ENCODE results near the gene DHRS2. TPM values are rescaled to one million over a fixed set of nuclear protein-coding genes. Genes with fewer than 3 reads are reported as not detected.

Gene DHRS2
- total and polyA plus RNA-seq, 11 donors: 0.04 to 0.17 TPM; not detected in 9

DNA sequence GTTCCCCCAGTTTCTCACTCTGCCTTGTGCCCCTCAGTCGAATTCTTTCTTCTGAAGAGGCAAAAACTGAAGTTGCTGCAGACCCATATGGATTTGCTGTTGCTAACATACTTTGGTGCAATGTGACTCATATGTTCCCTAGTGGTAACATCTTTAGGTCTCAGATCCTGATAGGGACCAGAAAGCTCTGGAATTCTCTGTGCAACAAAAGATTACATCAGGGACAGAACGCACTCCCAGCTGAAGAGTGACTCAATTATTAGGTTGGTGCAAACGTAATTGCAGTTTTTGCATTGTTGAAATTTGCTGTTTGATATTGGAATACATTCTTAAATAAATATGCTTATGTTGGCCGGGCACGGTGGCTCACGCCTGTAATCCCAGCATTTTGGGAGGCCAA, 8.2 kb upstream of the DHRS2 start:
- no peaks in the 10 kb centered on the region for H3K36me3 ChIP-seq
- no peak for ATAC-seq
- intact Hi-C loops (cut with DNase I): no loop called here

DNA sequence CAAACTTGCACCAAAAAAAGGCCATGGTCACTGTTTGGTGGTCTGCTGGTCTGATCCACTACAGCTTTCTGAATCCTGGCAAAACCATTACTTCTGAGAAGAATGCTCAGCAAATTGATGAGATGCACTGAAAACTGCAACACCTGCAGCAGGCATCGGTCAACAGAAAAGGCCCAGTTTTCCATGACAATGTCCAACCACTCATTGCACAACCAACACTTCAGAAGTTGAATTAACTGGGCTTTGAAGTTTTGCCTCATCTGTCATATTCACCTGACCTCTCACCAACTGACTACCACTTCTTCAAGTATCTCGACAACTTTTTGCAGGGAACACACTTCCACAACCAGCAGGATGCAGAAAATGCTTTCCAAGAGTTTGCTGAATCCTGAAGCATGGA, 7.0 kb upstream of the DHRS2 start:
- ATAC-seq (no peak), DNase-seq (no peak)
- Histone ChIP-seq H3K9me3 (peaks cover 0 to 18% (median 5%) of the 10 kb centered on the region in 12 donors), H3K27ac (no peak overlapping the region), H3K36me3 (no peaks in the 10 kb centered on the region), H3K4me3 (no peak overlapping the region), H3K27me3 (no peaks in the 10 kb centered on the region), H3K4me1 (peaks cover 0 to 14% (median 6%) of the 10 kb centered on the region in 12 donors)
- WGBS, 4 donors: 38 to 57% (median 38%) methylated on average over 2 of the region's 2 CpGs
- TF ChIP-seq CTCF (IDR thresholded peaks at IDR 0.05) (no peak), POLR2A (IDR thresholded peaks at IDR 0.05) (no peak)
- intact Hi-C loops (cut with DNase I): no loop called here

More for the DNA sequence above, 8.2 kb upstream of the DHRS2 start:
- H3K9me3 ChIP-seq: peaks cover 0 to 20% (median 6%) of the 10 kb centered on the region in 12 donors
- H3K4me1 ChIP-seq: peaks cover 0 to 14% (median 6%) of the 10 kb centered on the region in 12 donors
- DNase-seq: no peak
- H3K27me3 ChIP-seq: no peaks in the 10 kb centered on the region
- 81 to 86% (median 83%) methylated on average over 6 of the region's 6 CpGs for WGBS, 4 donors
- TF ChIP-seq POLR2A (IDR thresholded peaks at IDR 0.05) (no peak), CTCF (IDR thresholded peaks at IDR 0.05) (no peak)
- H3K27ac ChIP-seq: no peak overlapping the region
- no peak overlapping the region for H3K4me3 ChIP-seq

- H3K36me3 ChIP-seq: no peaks in the 10 kb centered on the region
- H3K4me3 ChIP-seq: no peak overlapping the region
- no peaks in the 10 kb centered on the region for H3K27me3 ChIP-seq
- peaks cover 0 to 11% (median 1%) of the 10 kb centered on the region in 12 donors for H3K9me3 ChIP-seq
- TF ChIP-seq POLR2A (IDR thresholded peaks at IDR 0.05) (no peak), CTCF (IDR thresholded peaks at IDR 0.05) (no peak)
- H3K27ac ChIP-seq: no peak overlapping the region
- DNase-seq (no peak), ATAC-seq (no peak)
- intact Hi-C loops (cut with DNase I): loop anchor here in 8 of 10 donors (5.0 kb wide), 3 partner anchors 282 to 302 kb away; no protein-coding TSS in a partner anchor
- H3K4me1 ChIP-seq: peaks cover 0 to 14% (median 6%) of the 10 kb centered on the region in 12 donors
Measured at GRCh38 chr14:23629832-23630396, 6.2 kb upstream of the DHRS2 start.

- H3K4me3 ChIP-seq: no peak overlapping the region
- H3K27ac ChIP-seq: no peak overlapping the region
- H3K27me3 ChIP-seq: no peaks in the 10 kb centered on the region
- intact Hi-C loops (cut with DNase I): loop anchor here in 8 of 10 donors (5.0 kb wide), 3 partner anchors 282 to 302 kb away; no protein-coding TSS in a partner anchor
- ATAC-seq (no peak), DNase-seq (no peak)
- 56 to 70% (median 59%) methylated on average over 1 of the region's 1 CpG for WGBS, 4 donors
- no peak for TF ChIP-seq POLR2A (IDR thresholded peaks at IDR 0.05)
- no peak for TF ChIP-seq CTCF (IDR thresholded peaks at IDR 0.05)
- peaks cover 0 to 4% (median 0%) of the 10 kb centered on the region in 12 donors for H3K9me3 ChIP-seq
- H3K4me1 ChIP-seq: peaks cover 0 to 14% (median 6%) of the 10 kb centered on the region in 12 donors
- H3K36me3 ChIP-seq: no peaks in the 10 kb centered on the region
Measured at GRCh38 chr14:23630687-23631086, 5.5 kb upstream of the DHRS2 start.
